Prostate gland (tissue), 2 donors: ENCODE results near the gene GATA5. TPM values are rescaled to one million over a fixed set of nuclear protein-coding genes. Genes with fewer than 3 reads are reported as not detected.

ENCODE experiments used
- DNase-seq: peaks from one replicate; pipeline ENCODE4 v3.0.0-alpha.2; 2019; ENCODE audit warnings: low spot score
- H3K27ac ChIP-seq, 2 donors: fragments of 200-600 bp; sonication (generic); 2 replicates each; pipeline ENCODE4 v1.5.1; 2017 to 2019
- H3K27me3 ChIP-seq: fragments of 200-600 bp; sonication (generic); replicated peaks from 2 replicates; pipeline ENCODE4 v1.5.1; 2019; ENCODE audit not compliant: insufficient read depth
- H3K36me3 ChIP-seq, 2 donors: fragments of 200-600 bp; sonication (generic); 1 replicate in 1 of 2; 2 replicates in 1 of 2; pipeline versions ENCODE4 v1.5.1 to v1.8.1; 2017 to 2019
- H3K4me1 ChIP-seq: fragments of 200-600 bp; sonication (generic); replicated peaks from 2 replicates; pipeline ENCODE4 v1.5.1; 2019
- H3K4me3 ChIP-seq, 2 donors: fragments of 200-600 bp; sonication (generic); 2 replicates each; pipeline ENCODE4 v1.5.1; 2017 to 2019
- H3K9me3 ChIP-seq: fragments of 200-600 bp; sonication (generic); 2 replicates; pipeline ENCODE4 v1.5.1; 2017
- POLR2A ChIP-seq: fragments of 450-650 bp; IDR thresholded peaks from one replicate; pipeline ENCODE4 v1.6.1; 2016; ENCODE audit warnings: antibody characterized with exemption, mild to moderate bottlenecking
- POLR2AphosphoS5 ChIP-seq: sonication (generic); formaldehyde crosslinking; IDR thresholded peaks from one replicate; pipeline ENCODE4 v1.6.1; 2017; ENCODE audit warnings: antibody characterized with exemption
- WGBS: methylation state at CpG from one replicate; pipeline ENCODE4 v1.1.5; 2018; 5-methylcytosine and 5-hydroxymethylcytosine counted together
- intact Hi-C: fragments of 100-400 bp; cut with DNase I; formaldehyde crosslinking; loops from one replicate; pipeline ENCODE4 v1.14.2; 2022
- total RNA-seq, 2 donors: library from RNA; depleted of rRNA; stranded (reverse); fragments of >200 nt; gene quantifications; one replicate each; pipeline ENCODE4 v1.1.0, GENCODE V29; 2016
- TF ChIP-seq, protein P1 (sequence below), 4 experiments: fragments of 200-600 bp in 2 of 4; fragments of 450-650 bp in 2 of 4; sonication (generic) in 2 of 4; IDR thresholded peaks; 1 replicate in 3 of 4; 2 replicates in 1 of 4; pipeline ENCODE4 v1.5.1; 2016 to 2019; ENCODE audit warnings: antibody characterized with exemption in 4 of 4, mild to moderate bottlenecking in 2 of 4, moderate library complexity in 2 of 4

Gene GATA5
- total RNA-seq, 2 donors from 2014 or later, result 1.3 to 53.7 TPM

DNA sequence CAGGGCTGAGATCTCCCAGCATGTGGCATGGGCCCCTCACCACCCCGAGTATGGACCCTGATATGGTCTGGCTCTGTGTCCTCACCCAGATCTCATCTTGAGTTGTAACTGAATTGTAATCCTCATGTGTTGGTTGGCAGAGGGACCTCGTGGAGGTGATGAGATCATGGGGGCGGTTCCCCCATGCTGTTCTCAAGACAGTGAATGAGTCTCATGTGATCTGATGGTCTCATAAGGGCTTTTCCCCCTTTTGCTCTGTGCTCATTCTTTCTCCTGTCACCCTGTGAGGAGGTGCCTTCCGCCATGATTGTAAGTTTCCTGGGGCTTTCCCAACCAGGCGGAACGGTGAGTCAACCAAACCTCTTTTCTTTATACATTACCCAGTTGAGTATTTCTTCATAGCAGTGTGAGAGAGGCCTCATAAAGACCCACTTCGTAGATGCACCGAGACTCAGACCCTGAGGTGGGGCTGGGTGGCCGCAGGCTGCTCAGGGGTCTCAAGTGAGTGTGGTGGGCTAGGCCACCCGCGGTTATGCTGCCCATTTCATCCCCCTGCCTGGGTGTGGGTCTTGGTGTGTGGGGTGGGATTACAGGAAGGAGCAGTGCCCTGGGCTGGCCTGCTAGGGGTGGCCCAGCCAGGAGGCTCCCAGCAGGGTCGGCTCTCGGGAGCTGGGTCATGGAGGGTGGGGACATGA, 26.2 kb upstream of the GATA5 start:
- intact Hi-C loops, result loop anchor here (10.0 kb wide), 1 partner anchor 303 kb away; the partner anchor contains the start of gene OGFR
- WGBS, result 73% methylated on average over 13 of the region's 13 CpGs

GRCh38 chr20:62500237-62500864, 24.6 kb upstream of the GATA5 start:
- H3K36me3 ChIP-seq, result no peaks in the 10 kb centered on the region
- intact Hi-C loops, result loop anchor here (1.0 to 10.0 kb wide), 2 partner anchors 117 to 304 kb away; partner anchors contain the start of gene OGFR
- no peaks in the 10 kb centered on the region for H3K9me3 ChIP-seq
- H3K4me3 ChIP-seq, result no peak overlapping the region
- peak; percentile 52 for DNase-seq
- WGBS, result 24% methylated on average over 19 of the region's 26 CpGs
- H3K4me1 ChIP-seq, result peaks cover 9% of the 10 kb centered on the region
- H3K27ac ChIP-seq, result no peak overlapping the region
- no peak for TF ChIP-seq POLR2A
- TF ChIP-seq, protein P1, sequence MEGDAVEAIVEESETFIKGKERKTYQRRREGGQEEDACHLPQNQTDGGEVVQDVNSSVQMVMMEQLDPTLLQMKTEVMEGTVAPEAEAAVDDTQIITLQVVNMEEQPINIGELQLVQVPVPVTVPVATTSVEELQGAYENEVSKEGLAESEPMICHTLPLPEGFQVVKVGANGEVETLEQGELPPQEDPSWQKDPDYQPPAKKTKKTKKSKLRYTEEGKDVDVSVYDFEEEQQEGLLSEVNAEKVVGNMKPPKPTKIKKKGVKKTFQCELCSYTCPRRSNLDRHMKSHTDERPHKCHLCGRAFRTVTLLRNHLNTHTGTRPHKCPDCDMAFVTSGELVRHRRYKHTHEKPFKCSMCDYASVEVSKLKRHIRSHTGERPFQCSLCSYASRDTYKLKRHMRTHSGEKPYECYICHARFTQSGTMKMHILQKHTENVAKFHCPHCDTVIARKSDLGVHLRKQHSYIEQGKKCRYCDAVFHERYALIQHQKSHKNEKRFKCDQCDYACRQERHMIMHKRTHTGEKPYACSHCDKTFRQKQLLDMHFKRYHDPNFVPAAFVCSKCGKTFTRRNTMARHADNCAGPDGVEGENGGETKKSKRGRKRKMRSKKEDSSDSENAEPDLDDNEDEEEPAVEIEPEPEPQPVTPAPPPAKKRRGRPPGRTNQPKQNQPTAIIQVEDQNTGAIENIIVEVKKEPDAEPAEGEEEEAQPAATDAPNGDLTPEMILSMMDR (IDR thresholded peaks at IDR 0.05), result peak; percentile 67 to 97 (median 91)
- no peaks in the 10 kb centered on the region for H3K27me3 ChIP-seq

More for the DNA sequence above, 26.2 kb upstream of the GATA5 start:
- H3K4me1 ChIP-seq, result no peaks in the 10 kb centered on the region
- H3K36me3 ChIP-seq, result no peaks in the 10 kb centered on the region
- H3K4me3 ChIP-seq, result no peak overlapping the region
- H3K9me3 ChIP-seq, result no peaks in the 10 kb centered on the region
- TF ChIP-seq POLR2A (no peak), POLR2AphosphoS5 (no peak)
- TF ChIP-seq, protein P1 (IDR thresholded peaks at IDR 0.05), result no peak
- DNase-seq, result no peak
- H3K27ac ChIP-seq, result no peak overlapping the region
- H3K27me3 ChIP-seq, result no peaks in the 10 kb centered on the region

DNA sequence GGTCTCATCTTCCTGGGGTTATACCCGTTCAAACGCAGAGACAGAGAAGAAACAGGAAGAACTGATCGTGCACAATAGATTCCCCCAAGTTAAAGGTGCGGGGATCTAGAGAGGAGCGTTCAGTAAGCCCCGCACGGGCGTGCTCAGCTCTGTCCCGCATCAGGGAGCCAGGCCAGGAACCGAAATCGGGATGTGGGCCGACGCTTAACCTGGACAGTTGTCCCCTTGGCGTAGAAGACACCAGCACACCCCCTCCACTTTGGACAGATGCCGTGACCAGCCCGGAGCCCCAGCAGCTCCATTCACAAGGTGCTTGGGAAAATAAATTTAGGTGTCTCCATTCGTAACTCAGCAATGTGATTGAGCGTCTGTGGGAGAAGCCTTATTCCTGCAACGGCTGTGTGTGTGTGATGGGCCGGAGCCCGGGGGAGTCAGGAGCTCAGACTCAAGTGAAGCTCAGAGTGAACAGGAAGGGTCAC, 24.0 kb upstream of the GATA5 start:
- no peak for TF ChIP-seq POLR2AphosphoS5
- no peak for TF ChIP-seq POLR2A
- TF ChIP-seq, protein P1 (IDR thresholded peaks at IDR 0.05), result no peak
- Histone ChIP-seq H3K4me1 (peaks cover 13% of the 10 kb centered on the region), H3K27me3 (no peaks in the 10 kb centered on the region), H3K27ac (no peak overlapping the region), H3K4me3 (no peak overlapping the region), H3K36me3 (no peaks in the 10 kb centered on the region), H3K9me3 (no peaks in the 10 kb centered on the region)
- DNase-seq, result no peak
- intact Hi-C loops, result loop anchor here (1.0 to 10.0 kb wide), 4 partner anchors 87 to 305 kb away; partner anchors contain the start of genes ADRM1 and OGFR
- 59% methylated on average over 21 of the region's 21 CpGs for WGBS

GRCh38 chr20:62498874-62499273, 23.1 kb upstream of the GATA5 start:
- Histone ChIP-seq H3K27me3 (no peaks in the 10 kb centered on the region), H3K36me3 (no peaks in the 10 kb centered on the region), H3K9me3 (no peaks in the 10 kb centered on the region), H3K4me1 (peaks cover 17% of the 10 kb centered on the region), H3K27ac (no peak overlapping the region), H3K4me3 (no peak overlapping the region)
- intact Hi-C loops, result loop anchor here (5.0 to 10.0 kb wide), 2 partner anchors 87 to 194 kb away; partner anchors contain the start of gene ADRM1
- no peak for DNase-seq
- WGBS, result 96% methylated on average over 6 of the region's 6 CpGs
- TF ChIP-seq POLR2AphosphoS5 (no peak), POLR2A (no peak)
- TF ChIP-seq, protein P1 (IDR thresholded peaks at IDR 0.05), result no peak
